NCI-H1417 treated with DMSO at 0.1 percent for 48 hours (cell line): ENCODE data around the gene ID2.
A peak's percentile ranks its signal among the peaks of the same experiment; 100 is the strongest.

ENCODE experiments used
- DNase-seq: peaks from one replicate; lab custom pipeline; 2025; lab: John Stamatoyannopoulos, UW

The ID2 gene

GRCh38 chr2:8681786-8682692 is at the start of gene ID2:
Gene ID2 (plus strand): TSS chr2:8682056. CDS start chr2:8682166, 110 bp downstream.
- DNase-seq: peak; percentile 97

GRCh38 chr2:8632755-8633154 is 49.1 kb upstream of the ID2 start:
- DNase-seq: no peak

- DNase-seq: no peak
Observed at GRCh38 chr2:8633186-8633734, 48.6 kb upstream of the ID2 start.

- no peak for DNase-seq
Observed at GRCh38 chr2:8633735-8634313, 48.0 kb upstream of the ID2 start.

GRCh38 chr2:8634466-8635172 is 47.2 kb upstream of the ID2 start:
- no peak for DNase-seq

GRCh38 chr2:8636041-8636491 is 45.8 kb upstream of the ID2 start:
- no peak for DNase-seq

GRCh38 chr2:8636721-8637636 is 44.9 kb upstream of the ID2 start:
- no peak for DNase-seq

GRCh38 chr2:8638327-8638726 is 43.5 kb upstream of the ID2 start:
- no peak for DNase-seq

GRCh38 chr2:8639122-8639635 is 42.7 kb upstream of the ID2 start:
- no peak for DNase-seq

- DNase-seq: no peak
Observed at GRCh38 chr2:8640498-8640897, 41.4 kb upstream of the ID2 start.

- no peak for DNase-seq
Observed at GRCh38 chr2:8641301-8641965, 40.4 kb upstream of the ID2 start.

- DNase-seq: no peak
Observed at GRCh38 chr2:8642366-8643068, 39.3 kb upstream of the ID2 start.

- DNase-seq: no peak
Observed at GRCh38 chr2:8643250-8643995, 38.4 kb upstream of the ID2 start.

GRCh38 chr2:8643996-8644356 is 37.9 kb upstream of the ID2 start:
- no peak for DNase-seq

- DNase-seq: no peak
Observed at GRCh38 chr2:8644605-8645175, 37.2 kb upstream of the ID2 start.

- DNase-seq: no peak
Observed at GRCh38 chr2:8645176-8645831, 36.6 kb upstream of the ID2 start.

- no peak for DNase-seq
Observed at GRCh38 chr2:8646731-8647461, 35.0 kb upstream of the ID2 start.

GRCh38 chr2:8647462-8647857 is 34.4 kb upstream of the ID2 start:
- no peak for DNase-seq
